ENCODE results near the gene FAM110A.
"Not testable (repeated sequence)": the region's sequence is repeated elsewhere in the genome, so short reads cannot be mapped to it uniquely, and the experiment has no call there.

The FAM110A gene

GRCh38 chr20:845226-845868, 11.8 kb downstream of the FAM110A start:
- no peak for DNase-seq

GRCh38 chr20:845941-846893, 12.7 kb downstream of the FAM110A start:
- DNase-seq: no peak

GRCh38 chr20:846894-847278, 13.4 kb downstream of the FAM110A start:
- peak; percentile 18 to 20 for DNase-seq

- DNase-seq: no peak
Observed at GRCh38 chr20:848193-848592, 14.7 kb downstream of the FAM110A start.

- not testable (repeated sequence) for DNase-seq
Observed at GRCh38 chr20:848731-849130, 15.2 kb downstream of the FAM110A start.

GRCh38 chr20:853406-853996, 20.0 kb downstream of the FAM110A start:
- no peak for DNase-seq

- DNase-seq: no peak
Observed at GRCh38 chr20:854601-855000, 21.1 kb downstream of the FAM110A start.

- DNase-seq: no peak
Observed at GRCh38 chr20:855466-856360, 22.2 kb downstream of the FAM110A start.

- no peak for DNase-seq
Observed at GRCh38 chr20:856361-856775, 22.9 kb downstream of the FAM110A start.

GRCh38 chr20:858011-858410, 24.5 kb downstream of the FAM110A start:
- DNase-seq: no peak

- no peak for DNase-seq
Observed at GRCh38 chr20:859751-860231, 26.3 kb downstream of the FAM110A start.

- no peak for DNase-seq
Observed at GRCh38 chr20:860891-861290, 27.4 kb downstream of the FAM110A start.

GRCh38 chr20:865440-865839, 31.9 kb downstream of the FAM110A start:
- no peak for DNase-seq

- no peak for DNase-seq
Observed at GRCh38 chr20:868279-868678, 34.8 kb downstream of the FAM110A start.

- DNase-seq: no peak
Observed at GRCh38 chr20:869606-870005, 36.1 kb downstream of the FAM110A start.

GRCh38 chr20:870758-871157, 37.2 kb downstream of the FAM110A start:
- no peak for DNase-seq

GRCh38 chr20:871436-871835, 37.9 kb downstream of the FAM110A start:
- no peak for DNase-seq

GRCh38 chr20:871948-872347, 38.4 kb downstream of the FAM110A start:
- no peak for DNase-seq

- no peak for DNase-seq
Observed at GRCh38 chr20:872855-873520, 39.5 kb downstream of the FAM110A start.

GRCh38 chr20:873875-874607, 40.5 kb downstream of the FAM110A start:
- no peak for DNase-seq

GRCh38 chr20:875115-875514, 41.6 kb downstream of the FAM110A start:
- no peak for DNase-seq
